GM21717 (cell line): ENCODE data around the gene TMPRSS11A.

Experiments
- ATAC-seq: cut with Tn5 transposase; IDR thresholded peaks from one replicate; pipeline ENCODE4 v1.9.1; 2021; ENCODE audit warnings: mild to moderate bottlenecking, moderate library complexity; ENCODE audit not compliant: unreplicated experiment

The TMPRSS11A gene

GRCh38 chr4:67915400-67915966, 47.8 kb downstream of the TMPRSS11A start:
- no peak for ATAC-seq

GRCh38 chr4:67912080-67912479, 51.2 kb downstream of the TMPRSS11A start:
- no peak for ATAC-seq

GRCh38 chr4:67911638-67912037, 51.7 kb downstream of the TMPRSS11A start:
- no peak for ATAC-seq

GRCh38 chr4:67911141-67911540, 52.2 kb downstream of the TMPRSS11A start:
- ATAC-seq, result no peak

- no peak for ATAC-seq
These were observed 52.7 kb downstream of the TMPRSS11A start for GRCh38 chr4:67910585-67910905.

- ATAC-seq, result no peak
These were observed 53.2 kb downstream of the TMPRSS11A start for GRCh38 chr4:67909905-67910584.

GRCh38 chr4:67907650-67908049, 55.6 kb downstream of the TMPRSS11A start:
- no peak for ATAC-seq

GRCh38 chr4:67899096-67899495, 64.2 kb downstream of the TMPRSS11A start:
- no peak for ATAC-seq

GRCh38 chr4:67897686-67898085, 65.6 kb downstream of the TMPRSS11A start:
- no peak for ATAC-seq

GRCh38 chr4:67896421-67897065, 66.8 kb downstream of the TMPRSS11A start:
- ATAC-seq, result no peak

- ATAC-seq, result no peak
These were observed 68.6 kb downstream of the TMPRSS11A start for GRCh38 chr4:67894659-67895058.

- no peak for ATAC-seq
These were observed 70.4 kb downstream of the TMPRSS11A start for GRCh38 chr4:67892905-67893304.

- no peak for ATAC-seq
These were observed 71.0 kb downstream of the TMPRSS11A start for GRCh38 chr4:67892253-67892652.

GRCh38 chr4:67891645-67892044, 71.6 kb downstream of the TMPRSS11A start:
- ATAC-seq, result no peak

GRCh38 chr4:67886281-67886680, 77.0 kb downstream of the TMPRSS11A start:
- ATAC-seq, result no peak

- ATAC-seq, result no peak
These were observed 77.5 kb downstream of the TMPRSS11A start for GRCh38 chr4:67885762-67886161.

- no peak for ATAC-seq
These were observed 78.6 kb downstream of the TMPRSS11A start for GRCh38 chr4:67884701-67885100.

GRCh38 chr4:67883902-67884301, 79.4 kb downstream of the TMPRSS11A start, which contains the start of gene TMPRSS11D:
TMPRSS11D (minus strand) TSS chr4:67884002; CDS start chr4:67883933, 69 bp downstream.
- no peak for ATAC-seq

- no peak for ATAC-seq
These were observed 79.8 kb downstream of the TMPRSS11A start for GRCh38 chr4:67883458-67883857.

GRCh38 chr4:67880866-67881610, 82.3 kb downstream of the TMPRSS11A start:
- ATAC-seq, result no peak

GRCh38 chr4:67879486-67879885, 83.8 kb downstream of the TMPRSS11A start:
- no peak for ATAC-seq

- ATAC-seq, result no peak
These were observed 86.2 kb downstream of the TMPRSS11A start for GRCh38 chr4:67877086-67877485.
